T-helper 17 cell (primary cell): ENCODE results near the gene TBX2. TPM values are rescaled to one million over a fixed set of nuclear protein-coding genes. Genes with fewer than 3 reads are reported as not detected.

ENCODE experiments used
- ATAC-seq: fragments of 150-1000 bp; cut with Tn5 transposase; 2 replicates; pipeline ENCODE4 v1.10.0; 2021; ENCODE audit warnings: mild to moderate bottlenecking, moderate library complexity
- DNase-seq, 3 donors: peaks; one replicate each; pipeline versions ENCODE4 v3.0.0 to v3.0.0-alpha.2; 2020 to 2021
- H3K9me3 ChIP-seq: one replicate; pipeline ENCODE4 v1.7.0; 2013; ENCODE audit warnings: low read length, mild to moderate bottlenecking; ENCODE audit not compliant: control insufficient read depth, poor library complexity, severe bottlenecking
- H3K27ac Mint-ChIP-seq: one replicate; pipeline ENCODE4 v1.8.0; 2022; ENCODE audit warnings: mild to moderate bottlenecking, moderate library complexity, mixed read lengths
- H3K27me3 Mint-ChIP-seq: one replicate; pipeline ENCODE4 v1.8.0; 2022; ENCODE audit warnings: mixed read lengths
- H3K36me3 Mint-ChIP-seq: one replicate; pipeline ENCODE4 v1.8.0; 2022; ENCODE audit warnings: low read depth, mixed read lengths
- H3K4me1 Mint-ChIP-seq: one replicate; pipeline ENCODE4 v1.8.0; 2022; ENCODE audit warnings: mild to moderate bottlenecking, mixed read lengths
- H3K4me3 Mint-ChIP-seq: one replicate; pipeline ENCODE4 v1.8.0; 2022; ENCODE audit warnings: mild to moderate bottlenecking, moderate library complexity, mixed read lengths
- total RNA-seq, 4 donors: library from RNA in 2 of 4; stranded (reverse) in 2 of 4; gene quantifications; one replicate each; pipeline ENCODE4 v1.2.3 and lab custom pipeline; 2022 to 2026

The TBX2 gene
- total RNA-seq, 2 donors from 2014 or later, result 0.50 TPM; not detected in 1

- no peaks in the 10 kb centered on the region for H3K9me3 ChIP-seq
- DNase-seq, result no peak
- peak overlapping the region; percentile 71 for H3K4me3 Mint-ChIP-seq
- peaks cover 5% of the 10 kb centered on the region for H3K36me3 Mint-ChIP-seq
- peaks cover 64% of the 10 kb centered on the region for H3K27me3 Mint-ChIP-seq
- H3K4me1 Mint-ChIP-seq, result peaks cover 30% of the 10 kb centered on the region
- peak; percentile 35 for ATAC-seq
- peak overlapping the region; percentile 93 for H3K27ac Mint-ChIP-seq
Observed at GRCh38 chr17:61403801-61404662, 4.4 kb downstream of the TBX2 start.

GRCh38 chr17:61404663-61404912 lies 4.9 kb downstream of the TBX2 start:
- H3K9me3 ChIP-seq, result no peaks in the 10 kb centered on the region
- Mint-ChIP-seq H3K36me3 (peaks cover 5% of the 10 kb centered on the region), H3K27ac (no peak overlapping the region), H3K27me3 (peaks cover 64% of the 10 kb centered on the region), H3K4me1 (peaks cover 30% of the 10 kb centered on the region), H3K4me3 (peak overlapping the region; percentile 80)
- ATAC-seq, result peak; percentile 7
- DNase-seq, result no peak

- ATAC-seq (no peak), DNase-seq (no peak)
- Mint-ChIP-seq H3K27ac (no peak overlapping the region), H3K27me3 (peaks cover 68% of the 10 kb centered on the region), H3K4me3 (peak overlapping the region; percentile 80), H3K36me3 (peaks cover 5% of the 10 kb centered on the region), H3K4me1 (peaks cover 33% of the 10 kb centered on the region)
- H3K9me3 ChIP-seq, result no peaks in the 10 kb centered on the region
Observed at GRCh38 chr17:61404913-61405685, 5.5 kb downstream of the TBX2 start.

GRCh38 chr17:61405686-61406536 lies 6.3 kb downstream of the TBX2 start:
- Mint-ChIP-seq H3K36me3 (peaks cover 5% of the 10 kb centered on the region), H3K4me1 (peaks cover 40% of the 10 kb centered on the region), H3K4me3 (peak overlapping the region; percentile 41), H3K27me3 (peaks cover 71% of the 10 kb centered on the region), H3K27ac (no peak overlapping the region)
- no peaks in the 10 kb centered on the region for H3K9me3 ChIP-seq
- no peak for DNase-seq
- no peak for ATAC-seq

GRCh38 chr17:61406537-61406845 lies 6.8 kb downstream of the TBX2 start:
- H3K9me3 ChIP-seq, result no peaks in the 10 kb centered on the region
- Mint-ChIP-seq H3K27me3 (peaks cover 65% of the 10 kb centered on the region), H3K4me1 (peaks cover 36% of the 10 kb centered on the region), H3K4me3 (peak overlapping the region; percentile 41), H3K27ac (no peak overlapping the region), H3K36me3 (peaks cover 5% of the 10 kb centered on the region)
- ATAC-seq (no peak), DNase-seq (no peak)

GRCh38 chr17:61406971-61407911 lies 7.6 kb downstream of the TBX2 start:
- Mint-ChIP-seq H3K27me3 (peaks cover 60% of the 10 kb centered on the region), H3K4me1 (peaks cover 36% of the 10 kb centered on the region), H3K36me3 (peaks cover 5% of the 10 kb centered on the region), H3K27ac (no peak overlapping the region), H3K4me3 (peak overlapping the region; percentile 12)
- ATAC-seq (no peak), DNase-seq (peak in 1 of 3 donors; percentile 5)
- no peaks in the 10 kb centered on the region for H3K9me3 ChIP-seq

- DNase-seq (peak in 1 of 3 donors; percentile 7), ATAC-seq (no peak)
- Mint-ChIP-seq H3K27ac (no peak overlapping the region), H3K4me1 (peaks cover 27% of the 10 kb centered on the region), H3K36me3 (peaks cover 2% of the 10 kb centered on the region), H3K4me3 (peak overlapping the region; percentile 41), H3K27me3 (peaks cover 49% of the 10 kb centered on the region)
- H3K9me3 ChIP-seq, result no peaks in the 10 kb centered on the region
Observed at GRCh38 chr17:61408151-61409041, 8.8 kb downstream of the TBX2 start.

GRCh38 chr17:61409301-61410112 lies 9.9 kb downstream of the TBX2 start:
- no peaks in the 10 kb centered on the region for H3K9me3 ChIP-seq
- Mint-ChIP-seq H3K27me3 (peaks cover 39% of the 10 kb centered on the region), H3K36me3 (peaks cover 2% of the 10 kb centered on the region), H3K4me3 (peak overlapping the region; percentile 84), H3K4me1 (peaks cover 17% of the 10 kb centered on the region), H3K27ac (no peak overlapping the region)
- DNase-seq (peak in 2 of 3 donors; percentile 24 to 45), ATAC-seq (peak; percentile 19)

GRCh38 chr17:61410141-61411010 lies 10.7 kb downstream of the TBX2 start:
- DNase-seq, result peak; percentile 61 to 76 (median 72)
- Mint-ChIP-seq H3K27me3 (peaks cover 39% of the 10 kb centered on the region), H3K36me3 (peaks cover 2% of the 10 kb centered on the region), H3K27ac (no peak overlapping the region), H3K4me3 (peak overlapping the region; percentile 84), H3K4me1 (peaks cover 17% of the 10 kb centered on the region)
- peak; percentile 71 for ATAC-seq
- no peaks in the 10 kb centered on the region for H3K9me3 ChIP-seq

GRCh38 chr17:61411011-61411260 lies 11.3 kb downstream of the TBX2 start:
- DNase-seq (no peak), ATAC-seq (no peak)
- Mint-ChIP-seq H3K27ac (no peak overlapping the region), H3K36me3 (peaks cover 2% of the 10 kb centered on the region), H3K4me3 (peak overlapping the region; percentile 84), H3K27me3 (peaks cover 39% of the 10 kb centered on the region), H3K4me1 (peaks cover 17% of the 10 kb centered on the region)
- H3K9me3 ChIP-seq, result no peaks in the 10 kb centered on the region
